Fibroblast of the aortic adventitia (primary cell): ENCODE measurements around the gene ZNF407. TPM values are rescaled to one million over a fixed set of nuclear protein-coding genes. Genes with fewer than 3 reads are reported as not detected.
A peak's percentile ranks its signal among the peaks of the same experiment; 100 is the strongest.

ENCODE experiments used
- DNase-seq: peaks from one replicate; pipeline ENCODE4 v3.0.0-alpha.2; 2010; ENCODE audit warnings: low read depth
- H3K4me3 ChIP-seq: 2 replicates; pipeline ENCODE4 v1.5.1; 2011; ENCODE audit warnings: low read depth, mild to moderate bottlenecking, control low read depth, low read length, moderate library complexity
- CTCF ChIP-seq: IDR thresholded peaks from 2 replicates; pipeline ENCODE4 v1.5.1; 2011; ENCODE audit warnings: mild to moderate bottlenecking, low read length, control low read depth, inconsistent platforms; ENCODE audit not compliant: insufficient read depth
- total RNA-seq: library from RNA; depleted of rRNA; stranded (reverse); fragments of >200 nt; gene quantifications from 2 replicates; pipeline ENCODE4 v1.2.3, GENCODE V29; 2012; ENCODE audit warnings: low replicate concordance

ZNF407 gene
- total RNA-seq, 1 donor, result 21.7 TPM

GRCh38 chr18:74760026-74760425 is 162.4 kb downstream of the ZNF407 start:
- no peak for TF ChIP-seq CTCF
- DNase-seq, result no peak
- H3K4me3 ChIP-seq, result no peak overlapping the region

DNA sequence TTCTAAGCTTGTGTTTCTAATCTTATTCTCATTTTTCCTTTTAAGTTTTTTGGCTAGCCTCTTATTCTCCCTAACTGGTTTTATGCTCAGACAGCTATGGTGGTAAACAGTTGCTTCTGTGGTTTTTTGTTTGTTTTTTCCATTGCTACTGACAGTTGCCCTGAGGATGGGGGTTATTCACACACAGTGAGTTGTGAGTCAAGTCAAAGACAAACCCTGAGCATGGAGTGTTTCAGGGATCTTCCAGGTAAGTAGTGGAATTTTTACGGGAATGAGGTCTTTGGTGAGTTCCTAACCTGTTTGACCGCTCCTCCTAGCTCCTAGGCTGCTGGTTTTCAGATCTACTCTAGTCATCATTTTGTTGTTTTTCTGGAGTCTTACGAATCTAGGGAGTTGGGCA is 162.8 kb downstream of the ZNF407 start:
- no peak for TF ChIP-seq CTCF
- no peak overlapping the region for H3K4me3 ChIP-seq
- no peak for DNase-seq

GRCh38 chr18:74766251-74766650 is 168.6 kb downstream of the ZNF407 start:
- TF ChIP-seq CTCF, result no peak
- H3K4me3 ChIP-seq, result no peak overlapping the region

GRCh38 chr18:74768096-74768495 is 170.4 kb downstream of the ZNF407 start:
- no peak for TF ChIP-seq CTCF
- DNase-seq, result no peak
- no peak overlapping the region for H3K4me3 ChIP-seq

More at GRCh38 chr18:74766251-74766650, 168.6 kb downstream of the ZNF407 start:
- no peak for DNase-seq

DNA sequence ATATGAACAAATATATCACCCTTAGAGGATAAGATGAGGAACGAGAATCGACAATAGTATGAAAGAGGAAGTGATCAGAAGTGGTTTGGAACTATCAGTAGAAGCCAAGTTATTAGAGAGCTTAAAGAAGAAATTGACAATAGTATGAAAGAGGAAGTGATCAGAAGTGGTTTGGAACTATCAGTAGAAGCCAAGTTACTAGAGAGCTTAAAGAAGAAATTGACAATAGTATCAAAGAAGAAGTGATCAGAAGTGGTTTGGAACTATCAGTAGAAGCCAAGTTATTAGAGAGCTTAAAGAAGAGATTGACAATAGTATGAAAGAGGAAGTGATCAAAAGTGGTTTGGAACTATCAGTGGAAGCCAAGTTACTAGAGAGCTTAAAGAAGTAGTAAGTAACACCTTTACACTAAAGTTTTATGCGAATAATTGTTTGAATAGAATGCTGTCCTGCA is 175.5 kb downstream of the ZNF407 start:
- H3K4me3 ChIP-seq, result no peak overlapping the region
- no peak for TF ChIP-seq CTCF
- no peak for DNase-seq

DNA sequence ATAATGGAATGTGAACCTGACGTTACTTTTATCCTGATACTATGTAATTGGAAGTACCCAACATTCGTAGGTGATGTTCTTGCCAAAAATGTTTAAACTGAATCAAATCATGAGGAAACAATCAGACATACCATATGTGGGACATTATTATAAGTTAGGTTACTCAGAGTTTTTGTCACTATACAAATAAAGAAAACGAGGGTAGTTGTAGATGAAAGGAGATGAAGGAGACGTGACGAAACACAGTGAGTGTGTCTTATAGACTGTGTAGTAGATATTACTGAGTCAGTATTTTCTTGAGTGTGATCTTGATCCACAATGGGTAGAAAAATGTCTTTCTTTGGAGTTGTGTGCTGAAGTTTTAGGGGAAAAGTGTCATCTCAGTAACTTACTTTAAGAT is 176.8 kb downstream of the ZNF407 start:
- no peak overlapping the region for H3K4me3 ChIP-seq
- TF ChIP-seq CTCF, result no peak
- peak; percentile 22 for DNase-seq

GRCh38 chr18:74775239-74775638 is 177.6 kb downstream of the ZNF407 start:
- peak; percentile 73 for DNase-seq
- H3K4me3 ChIP-seq, result no peak overlapping the region
- no peak for TF ChIP-seq CTCF
